ENCODE measurements around the gene ABCC6. TPM values are rescaled to one million over a fixed set of nuclear protein-coding genes. Genes with fewer than 3 reads are reported as not detected.
A peak's percentile ranks its signal among the peaks of the same experiment; 100 is the strongest.

ABCC6 gene
- total and polyA plus RNA-seq, 2 of the 13 experiments (the other 11 are each of a cell fraction or from before 2014, with no cell fraction given) = 82.4 to 105 TPM

GRCh38 chr16:16150117-16150877, 73.0 kb downstream of the ABCC6 start (continued):
- no peak for TF ChIP-seq KAT2B (IDR thresholded peaks at IDR 0.05; ENCODE audit: borderline replicate concordance, low read depth, low read length)
- peak; percentile 62; the same call in 1 of the 2 replicates for TF ChIP-seq ZSCAN31 (CRISPR knock-in tag; IDR thresholded peaks at IDR 0.05; ENCODE audit: low read depth)
- peak; percentile 69; the same call in 1 of the 2 replicates for TF ChIP-seq ZNF430 (CRISPR knock-in tag; IDR thresholded peaks at IDR 0.05)
- no peak for TF ChIP-seq ZNF337 (CRISPR knock-in tag; IDR thresholded peaks at IDR 0.05; ENCODE audit: borderline replicate concordance, low read depth)
- no peak for TF ChIP-seq ATF1 (CRISPR knock-in tag; IDR thresholded peaks at IDR 0.05)
- no peak for TF ChIP-seq TBX3 (IDR thresholded peaks at IDR 0.05; ENCODE audit: borderline replicate concordance)
- no peak for TF ChIP-seq ARHGAP35 (CRISPR knock-in tag; IDR thresholded peaks at IDR 0.05; ENCODE audit: borderline replicate concordance)
- TF ChIP-seq ZSCAN30 (CRISPR knock-in tag; IDR thresholded peaks at IDR 0.05) = no peak
- TF ChIP-seq ZNF724P (CRISPR knock-in tag; IDR thresholded peaks at IDR 0.05; ENCODE audit: borderline replicate concordance) = no peak
- TF ChIP-seq DDIT3 (CRISPR knock-in tag; IDR thresholded peaks at IDR 0.05) = no peak
- 0 out of 2 replicates have a peak, but pooled peaks have one; percentile 7 for TF ChIP-seq ZNF777 (CRISPR knock-in tag; IDR thresholded peaks at IDR 0.05)
- 0 out of 2 replicates have a peak, but pooled peaks have one; percentile 17 for TF ChIP-seq CAMTA2 (CRISPR knock-in tag; IDR thresholded peaks at IDR 0.05; ENCODE audit: borderline replicate concordance)
- TF ChIP-seq GLMP (CRISPR knock-in tag; IDR thresholded peaks at IDR 0.05; ENCODE audit: borderline replicate concordance) = no peak
- TF ChIP-seq MXD1 (CRISPR knock-in tag; IDR thresholded peaks at IDR 0.05) = peak; percentile 68; the same call in 1 of the 2 replicates
- no peak for TF ChIP-seq ZBED4 (CRISPR knock-in tag; IDR thresholded peaks at IDR 0.05; ENCODE audit: borderline replicate concordance)
- TF ChIP-seq FOXM1 (CRISPR knock-in tag; IDR thresholded peaks at IDR 0.05) = no peak
- TF ChIP-seq HDAC1 (CRISPR knock-in tag; IDR thresholded peaks at IDR 0.05) = no peak
- TF ChIP-seq ZBTB33 (CRISPR knock-in tag; IDR thresholded peaks at IDR 0.05) = peak; percentile 86
- no peak for TF ChIP-seq XBP1 (CRISPR knock-in tag; IDR thresholded peaks at IDR 0.05)
- no peak for TF ChIP-seq ZNF703 (CRISPR knock-in tag; IDR thresholded peaks at IDR 0.05; ENCODE audit: borderline replicate concordance)
- TF ChIP-seq ZNF501 (CRISPR knock-in tag; IDR thresholded peaks at IDR 0.05) = 0 out of 2 replicates have a peak, but pooled peaks have one; percentile 31

All from HepG2 (cell line).